ENCODE results near the gene PLXNA1. TPM values are rescaled to one million over a fixed set of nuclear protein-coding genes. Genes with fewer than 3 reads are reported as not detected.

Gene PLXNA1
- polyA plus RNA-seq, 1 donor from 2014 or later = 0.13 TPM

- H3K9me3 Mint-ChIP-seq = no peaks in the 10 kb centered on the region
Observed at GRCh38 chr3:126959136-126959920, 23.6 kb upstream of the PLXNA1 start.

DNA sequence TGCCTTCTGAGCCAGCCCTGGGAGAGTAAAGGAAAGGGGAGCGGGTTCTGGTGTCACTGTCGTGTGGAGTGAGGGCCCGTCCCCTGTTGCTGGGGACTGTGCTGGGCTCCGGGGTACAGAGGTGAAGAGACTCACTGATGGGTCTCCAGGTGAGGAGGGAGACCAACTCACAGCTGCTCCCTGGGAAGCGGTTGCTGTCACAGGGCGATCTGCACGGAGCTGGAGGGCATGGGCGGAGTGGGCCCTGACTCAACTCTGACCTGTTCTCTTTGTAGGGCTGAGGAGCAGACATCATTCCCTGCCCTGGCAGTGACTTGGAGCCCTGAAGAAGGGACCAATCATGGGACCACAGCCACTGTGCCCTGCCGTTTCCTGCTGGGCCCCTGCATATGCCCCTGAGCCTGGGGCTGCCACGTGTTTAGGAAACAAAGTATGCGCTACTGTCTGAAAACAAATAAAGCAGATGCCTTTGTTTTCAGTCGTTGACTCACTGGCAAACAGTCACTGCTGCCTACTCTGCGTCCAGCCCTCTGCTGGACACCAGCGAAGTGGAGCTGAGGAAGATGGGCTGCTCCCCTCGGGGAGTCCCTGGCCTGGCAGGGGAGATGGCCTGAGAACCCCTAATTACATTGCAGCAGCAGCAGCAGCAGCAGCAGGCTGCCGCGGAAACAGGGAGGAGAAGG lies 22.9 kb upstream of the PLXNA1 start:
- Mint-ChIP-seq H3K27ac (no peak overlapping the region), H3K9me3 (no peaks in the 10 kb centered on the region)

More at GRCh38 chr3:126959136-126959920, 23.6 kb upstream of the PLXNA1 start:
- Mint-ChIP-seq H3K27ac (no peak overlapping the region), H3K27me3 (peaks cover 9% of the 10 kb centered on the region), H3K4me1 (peaks cover 9 to 24% (median 19%) of the 10 kb centered on the region in 3 donors), H3K4me3 (peak overlapping the region in 1 of 4 donors; percentile 31), H3K36me3 (peaks cover 7% of the 10 kb centered on the region)

GRCh38 chr3:126960604-126960995 lies 22.3 kb upstream of the PLXNA1 start:
- peaks cover 8 to 15% (median 10%) of the 10 kb centered on the region in 3 donors for H3K4me1 Mint-ChIP-seq
- peaks cover 7% of the 10 kb centered on the region for H3K36me3 Mint-ChIP-seq
- no peak overlapping the region for H3K4me3 Mint-ChIP-seq
- H3K27ac Mint-ChIP-seq = no peak overlapping the region
- no peaks in the 10 kb centered on the region for H3K9me3 Mint-ChIP-seq
- H3K27me3 Mint-ChIP-seq = peaks cover 19% of the 10 kb centered on the region

More for the DNA sequence above, 22.9 kb upstream of the PLXNA1 start:
- Mint-ChIP-seq H3K4me3 (no peak overlapping the region), H3K36me3 (peaks cover 7% of the 10 kb centered on the region), H3K4me1 (peaks cover 9 to 18% (median 14%) of the 10 kb centered on the region in 3 donors), H3K27me3 (peaks cover 14% of the 10 kb centered on the region)

DNA sequence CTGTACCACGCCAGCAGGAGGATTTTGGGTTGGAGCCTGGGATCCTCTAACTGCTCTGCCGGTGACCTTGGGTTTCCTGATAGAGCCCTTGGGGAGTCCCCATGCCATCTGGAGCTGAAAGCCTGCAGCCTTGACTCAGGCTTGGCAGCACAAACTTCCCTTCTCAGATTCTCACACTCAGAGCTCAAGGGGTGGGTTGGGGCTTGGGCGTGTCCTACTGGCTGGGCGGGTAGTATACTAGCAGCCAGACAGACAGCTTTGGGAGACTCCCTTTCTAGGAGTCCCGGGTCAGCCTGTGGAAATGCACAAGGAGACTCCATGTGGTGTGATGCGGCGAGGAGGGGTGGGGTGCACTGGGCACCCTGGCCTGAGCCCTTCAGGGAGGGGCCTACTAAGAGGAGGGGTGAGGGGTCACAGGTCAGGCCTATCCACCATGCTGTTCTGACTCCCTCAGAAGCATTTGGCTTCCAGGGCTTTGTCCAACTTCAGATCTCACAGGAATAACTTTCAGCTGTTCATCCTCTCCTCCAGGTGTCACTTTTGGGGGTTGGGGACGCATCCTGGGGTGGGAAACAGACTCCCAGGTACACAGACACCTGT lies 21.6 kb upstream of the PLXNA1 start:
- Mint-ChIP-seq H3K36me3 (peaks cover 6% of the 10 kb centered on the region), H3K27ac (no peak overlapping the region), H3K4me3 (peak overlapping the region in 1 of 4 donors; percentile 51), H3K9me3 (no peaks in the 10 kb centered on the region), H3K27me3 (peaks cover 22% of the 10 kb centered on the region), H3K4me1 (peaks cover 6 to 13% (median 8%) of the 10 kb centered on the region in 3 donors)

- Mint-ChIP-seq H3K27me3 (peaks cover 22% of the 10 kb centered on the region), H3K9me3 (no peaks in the 10 kb centered on the region), H3K27ac (no peak overlapping the region), H3K36me3 (peaks cover 5% of the 10 kb centered on the region), H3K4me3 (no peak overlapping the region), H3K4me1 (peaks cover 5 to 10% (median 8%) of the 10 kb centered on the region in 3 donors)
Observed at GRCh38 chr3:126961791-126962461, 21.0 kb upstream of the PLXNA1 start.

GRCh38 chr3:126962756-126963155 lies 20.2 kb upstream of the PLXNA1 start:
- H3K36me3 Mint-ChIP-seq = peaks cover 5% of the 10 kb centered on the region
- H3K27ac Mint-ChIP-seq = no peak overlapping the region
- H3K27me3 Mint-ChIP-seq = peaks cover 28% of the 10 kb centered on the region
- H3K4me3 Mint-ChIP-seq = no peak overlapping the region
- H3K9me3 Mint-ChIP-seq = no peaks in the 10 kb centered on the region
- peaks cover 5 to 10% (median 8%) of the 10 kb centered on the region in 3 donors for H3K4me1 Mint-ChIP-seq

DNA sequence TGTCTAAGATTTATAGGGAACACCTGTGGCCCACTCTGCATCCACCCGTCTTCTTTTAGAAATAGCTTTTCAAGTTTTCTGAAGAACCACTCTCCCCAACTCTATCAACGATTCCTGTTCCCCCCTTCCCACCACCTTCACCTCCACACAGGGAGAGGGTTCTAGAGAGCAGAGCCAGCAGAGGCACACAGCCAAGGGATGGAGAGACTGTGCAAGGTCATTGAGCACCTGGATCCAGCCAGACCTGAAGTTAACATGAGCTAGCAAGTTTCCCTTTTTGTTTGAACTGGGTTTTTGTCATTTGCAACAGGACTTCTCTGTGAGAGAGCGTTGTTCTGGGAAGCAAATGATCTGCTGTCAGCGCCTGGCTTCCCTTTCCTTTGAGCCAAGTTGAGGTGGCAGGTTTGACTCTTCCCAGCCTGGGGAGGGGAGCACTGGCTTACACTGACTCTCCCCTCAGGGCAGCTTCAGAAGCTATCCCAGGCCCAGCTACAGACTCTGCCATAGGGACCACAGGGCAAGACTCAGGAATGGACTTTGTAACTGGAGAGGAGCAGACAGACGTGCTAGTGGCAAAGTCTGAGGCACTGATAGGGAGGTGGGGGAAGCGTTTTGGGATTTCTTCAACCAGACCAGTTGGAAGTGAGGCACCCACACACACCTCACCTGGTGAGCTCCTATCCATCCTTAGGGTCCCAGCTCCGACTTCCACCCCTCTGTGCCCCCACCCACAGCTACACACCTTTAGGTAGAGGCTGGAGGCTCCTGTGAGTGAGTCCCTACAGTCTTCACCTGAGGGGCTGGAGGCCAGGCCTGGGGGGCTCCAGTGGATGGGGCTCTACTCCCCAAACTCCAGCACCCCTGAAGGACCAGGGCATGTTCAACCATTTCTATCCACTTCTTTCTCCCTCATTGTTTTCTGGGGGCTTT lies 19.4 kb upstream of the PLXNA1 start:
- no peak overlapping the region for H3K4me3 Mint-ChIP-seq
- no peaks in the 10 kb centered on the region for H3K9me3 Mint-ChIP-seq
- peaks cover 35% of the 10 kb centered on the region for H3K27me3 Mint-ChIP-seq
- peaks cover 5% of the 10 kb centered on the region for H3K36me3 Mint-ChIP-seq
- no peak overlapping the region for H3K27ac Mint-ChIP-seq
- H3K4me1 Mint-ChIP-seq = peaks cover 8 to 10% (median 9%) of the 10 kb centered on the region in 3 donors

DNA sequence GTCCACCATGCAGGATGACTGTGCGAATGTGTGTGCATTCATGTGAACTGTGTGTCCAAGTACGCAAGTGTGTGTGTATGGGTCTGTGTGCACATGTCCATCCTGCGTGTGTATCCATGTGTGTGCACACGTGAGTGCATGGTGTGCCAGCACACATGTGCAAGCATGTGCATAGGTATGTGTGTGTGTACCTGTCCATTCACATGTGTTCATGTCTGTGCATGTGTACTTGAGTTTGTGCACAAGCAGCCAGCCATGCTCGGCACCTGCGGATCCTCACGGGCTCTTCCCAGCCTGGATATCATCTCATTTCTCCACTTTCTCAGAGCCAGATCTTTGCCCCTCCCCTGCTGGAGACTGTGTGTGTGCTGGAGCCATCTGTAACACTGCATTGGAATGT lies 18.7 kb upstream of the PLXNA1 start:
- Mint-ChIP-seq H3K4me1 (peaks cover 4 to 10% (median 9%) of the 10 kb centered on the region in 3 donors), H3K4me3 (no peak overlapping the region), H3K9me3 (no peaks in the 10 kb centered on the region), H3K36me3 (no peaks in the 10 kb centered on the region), H3K27ac (no peak overlapping the region), H3K27me3 (peaks cover 42% of the 10 kb centered on the region)

GRCh38 chr3:126964950-126965349 lies 18.0 kb upstream of the PLXNA1 start:
- Mint-ChIP-seq H3K4me1 (peaks cover 4 to 10% (median 9%) of the 10 kb centered on the region in 3 donors), H3K4me3 (no peak overlapping the region), H3K27me3 (peaks cover 49% of the 10 kb centered on the region), H3K9me3 (no peaks in the 10 kb centered on the region), H3K36me3 (no peaks in the 10 kb centered on the region), H3K27ac (no peak overlapping the region)

GRCh38 chr3:126965526-126966080 lies 17.3 kb upstream of the PLXNA1 start:
- peaks cover 51% of the 10 kb centered on the region for H3K27me3 Mint-ChIP-seq
- H3K27ac Mint-ChIP-seq = no peak overlapping the region
- H3K36me3 Mint-ChIP-seq = no peaks in the 10 kb centered on the region
- H3K9me3 Mint-ChIP-seq = no peaks in the 10 kb centered on the region
- peaks cover 2 to 6% (median 4%) of the 10 kb centered on the region in 3 donors for H3K4me1 Mint-ChIP-seq
- no peak overlapping the region for H3K4me3 Mint-ChIP-seq

DNA sequence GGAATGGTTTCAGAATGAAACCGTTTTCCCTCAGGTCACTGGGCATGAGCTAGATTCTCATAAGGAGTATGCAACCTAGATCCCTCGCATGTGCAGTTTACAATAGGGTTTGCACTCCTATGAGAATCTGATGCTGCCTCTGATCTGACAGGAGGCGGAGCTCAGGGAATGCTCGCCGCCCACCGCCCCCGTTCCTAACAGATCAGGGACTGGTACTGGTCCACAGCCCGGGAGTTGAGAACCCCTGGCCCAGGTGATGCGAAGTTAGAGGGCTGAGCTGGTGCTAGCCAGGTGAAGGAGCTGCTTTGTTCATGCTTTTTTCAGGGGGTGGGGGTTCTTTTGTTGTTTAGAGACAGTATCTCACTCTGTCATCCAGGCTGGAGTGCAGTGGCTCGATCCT lies 15.5 kb upstream of the PLXNA1 start:
- Mint-ChIP-seq H3K27ac (no peak overlapping the region), H3K4me1 (peaks cover 0 to 10% (median 2%) of the 10 kb centered on the region in 3 donors), H3K9me3 (no peaks in the 10 kb centered on the region), H3K4me3 (no peak overlapping the region), H3K36me3 (no peaks in the 10 kb centered on the region), H3K27me3 (peaks cover 53% of the 10 kb centered on the region)

DNA sequence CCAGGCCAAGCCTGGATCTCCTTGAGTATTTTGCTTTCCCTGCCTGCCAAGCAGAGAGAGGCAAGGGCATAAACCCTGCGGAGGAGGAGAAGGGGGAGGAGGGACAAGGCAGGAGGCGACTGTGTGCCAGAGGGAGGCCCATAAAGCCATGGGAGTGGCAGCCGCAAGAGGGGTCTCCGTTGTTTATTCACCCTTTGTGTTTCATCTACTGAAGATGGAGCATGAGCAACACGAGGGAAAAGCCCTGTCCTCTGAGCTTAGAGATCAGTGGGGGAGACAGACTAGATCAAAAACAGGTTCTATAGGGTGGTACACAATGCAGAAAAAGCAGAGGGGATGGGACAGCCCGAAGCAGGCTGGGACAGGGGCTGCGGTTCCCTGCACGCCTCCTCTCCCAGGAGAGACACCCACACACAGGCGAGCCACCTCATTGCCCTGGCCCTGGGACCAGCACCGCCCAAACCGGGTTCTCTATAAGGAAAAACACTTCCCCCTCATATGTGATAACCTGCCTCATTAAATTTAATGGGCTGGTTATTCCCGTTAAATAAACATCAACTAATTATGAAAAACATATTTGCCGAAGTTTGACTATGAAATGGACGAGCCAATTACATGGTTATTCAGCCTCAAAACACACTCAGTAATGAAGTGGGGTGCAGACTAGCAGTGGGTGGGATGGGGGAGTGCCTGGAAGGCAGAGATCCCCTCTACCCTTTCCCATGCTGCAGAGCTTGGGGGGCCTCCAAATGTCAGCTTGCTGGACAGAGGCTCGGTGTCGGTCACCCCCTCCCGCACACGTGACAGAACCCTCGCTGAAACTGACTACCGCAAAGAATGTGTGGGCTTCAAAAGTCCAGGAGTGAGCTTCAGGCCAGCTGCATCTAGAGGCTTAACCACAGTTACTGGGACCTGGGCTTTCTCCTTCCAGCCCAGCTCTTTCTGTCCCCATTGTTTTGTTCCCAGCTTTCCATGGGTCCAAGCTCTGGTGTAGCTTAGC lies 14.2 kb upstream of the PLXNA1 start:
- H3K27ac Mint-ChIP-seq = no peak overlapping the region
- peak overlapping the region in 1 of 4 donors; percentile 69 for H3K4me3 Mint-ChIP-seq
- peaks cover 54% of the 10 kb centered on the region for H3K27me3 Mint-ChIP-seq
- no peaks in the 10 kb centered on the region for H3K9me3 Mint-ChIP-seq
- no peaks in the 10 kb centered on the region for H3K36me3 Mint-ChIP-seq
- H3K4me1 Mint-ChIP-seq = peaks cover 0 to 10% (median 0%) of the 10 kb centered on the region in 3 donors

DNA sequence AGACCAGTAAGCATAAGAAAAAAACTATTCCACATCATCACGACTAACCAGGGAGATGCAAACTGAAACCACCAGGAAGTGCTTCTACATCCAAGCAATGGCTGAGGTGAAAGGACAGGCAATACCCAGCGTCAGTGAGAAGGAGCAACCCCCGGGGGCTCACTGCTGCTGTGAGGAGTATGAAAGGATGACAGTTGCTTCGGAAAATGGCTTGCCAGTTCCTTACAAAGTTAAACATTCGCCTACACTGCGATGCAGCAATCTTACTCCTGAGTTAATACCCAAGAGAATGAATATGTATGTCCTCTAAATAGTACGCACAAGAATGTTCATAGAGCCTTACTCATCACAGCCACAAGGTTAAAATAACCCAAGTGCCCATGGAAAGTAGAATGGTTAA lies 13.3 kb upstream of the PLXNA1 start:
- H3K4me1 Mint-ChIP-seq = peaks cover 0 to 10% (median 0%) of the 10 kb centered on the region in 3 donors
- peak overlapping the region in 1 of 3 donors; percentile 25 for H3K27ac Mint-ChIP-seq
- H3K36me3 Mint-ChIP-seq = peaks cover 2% of the 10 kb centered on the region
- peaks cover 51% of the 10 kb centered on the region for H3K27me3 Mint-ChIP-seq
- H3K4me3 Mint-ChIP-seq = peak overlapping the region in 1 of 4 donors; percentile 69
- H3K9me3 Mint-ChIP-seq = peaks cover 1 to 8% (median 5%) of the 10 kb centered on the region in 3 donors

Measured in IgD-negative memory B cell (primary cell).